Loucy (cell line): Measurements from ENCODE around the gene HEG1.

ENCODE experiments used
- H2AFZ ChIP-seq: fragments of 200-600 bp; sonication (generic); 2 replicates; pipeline ENCODE4 v1.6.0; 2016; ENCODE audit warnings: antibody characterized with exemption, mild to moderate bottlenecking, low read length, moderate library complexity
- H3F3A ChIP-seq: fragments of 200-600 bp; 2 replicates; pipeline ENCODE4 v1.6.0; 2016; ENCODE audit warnings: antibody characterized with exemption, low read depth, mild to moderate bottlenecking
- H3K27me3 ChIP-seq: fragments of 200-600 bp; sonication (generic); 2 replicates; pipeline ENCODE4 v1.6.1; 2014; ENCODE audit warnings: low read length, mild to moderate bottlenecking; ENCODE audit not compliant: insufficient read depth, poor library complexity, severe bottlenecking
- H3K36me3 ChIP-seq: fragments of 200-600 bp; sonication (generic); 2 replicates; pipeline ENCODE4 v1.6.1; 2016; ENCODE audit warnings: low read length; ENCODE audit not compliant: insufficient read depth
- H3K4me1 ChIP-seq: fragments of 200-600 bp; sonication (generic); 2 replicates; pipeline ENCODE4 v1.5.1; 2014; ENCODE audit warnings: low read length, mild to moderate bottlenecking; ENCODE audit not compliant: insufficient read depth, poor library complexity, severe bottlenecking
- H3K4me2 ChIP-seq: fragments of 200-600 bp; sonication (generic); 2 replicates; pipeline ENCODE4 v1.6.0; 2014; ENCODE audit warnings: antibody characterized with exemption, low read length, low read depth, mild to moderate bottlenecking; ENCODE audit not compliant: poor library complexity, severe bottlenecking
- H3K4me3 ChIP-seq: fragments of 200-600 bp; sonication (generic); 2 replicates; pipeline ENCODE4 v1.5.1; 2014; ENCODE audit warnings: low read length, mild to moderate bottlenecking, mixed read lengths; ENCODE audit not compliant: poor library complexity, severe bottlenecking
- H3K79me2 ChIP-seq: fragments of 200-600 bp; sonication (generic); 2 replicates; pipeline ENCODE4 v1.6.1; 2014; ENCODE audit warnings: low read length; ENCODE audit not compliant: insufficient read depth
- H3K9ac ChIP-seq: fragments of 200-600 bp; sonication (generic); 2 replicates; pipeline ENCODE4 v1.6.0; 2014; ENCODE audit warnings: mild to moderate bottlenecking, low read depth, low read length, moderate library complexity; ENCODE audit not compliant: poor library complexity, severe bottlenecking
- H3K9me2 ChIP-seq: fragments of 200-600 bp; sonication (generic); replicated peaks from 2 replicates; pipeline ENCODE4 v1.6.1; 2016; ENCODE audit warnings: low read depth, low read length, mixed read lengths
- H3K9me3 ChIP-seq: fragments of 200-600 bp; sonication (generic); 2 replicates; pipeline ENCODE4 v1.6.1; 2014; ENCODE audit warnings: mild to moderate bottlenecking, antibody characterized with exemption, low read length, low read depth; ENCODE audit not compliant: insufficient read depth
- H4K20me1 ChIP-seq: fragments of 200-600 bp; sonication (generic); 2 replicates; pipeline ENCODE4 v1.6.0; 2014; ENCODE audit warnings: antibody characterized with exemption, low read length, mild to moderate bottlenecking; ENCODE audit not compliant: insufficient read depth, poor library complexity, severe bottlenecking
- CTCF ChIP-seq: fragments of 200-600 bp; sonication (generic); conservative IDR thresholded peaks from 2 replicates; pipeline ENCODE4 v1.5.1; 2014; ENCODE audit warnings: mild to moderate bottlenecking, antibody characterized with exemption, low read length
- EZH2phosphoT487 ChIP-seq: fragments of 200-600 bp; IDR thresholded peaks from 2 replicates; pipeline ENCODE4 v1.6.1; 2018; ENCODE audit warnings: antibody characterized with exemption, mild to moderate bottlenecking, moderate library complexity, borderline replicate concordance

Gene HEG1

GRCh38 chr3:125068265-125068664 lies 12.5 kb upstream of the HEG1 start:
- Histone ChIP-seq H3K9ac (no peak overlapping the region), H3K36me3 (no peaks in the 10 kb centered on the region), H3K4me3 (no peak overlapping the region), H3K9me2 (no peaks in the 10 kb centered on the region), H3K4me1 (peaks cover 9% of the 10 kb centered on the region), H2AFZ (no peak overlapping the region), H4K20me1 (no peaks in the 10 kb centered on the region), H3K79me2 (no peaks in the 10 kb centered on the region), H3K27me3 (peaks cover 6% of the 10 kb centered on the region), H3F3A (no peaks in the 10 kb centered on the region), H3K9me3 (no peaks in the 10 kb centered on the region), H3K4me2 (no peak overlapping the region)
- TF ChIP-seq EZH2phosphoT487: no peak

GRCh38 chr3:125067225-125067624 lies 11.4 kb upstream of the HEG1 start:
- no peaks in the 10 kb centered on the region for H3K9me3 ChIP-seq
- no peak for TF ChIP-seq CTCF
- TF ChIP-seq EZH2phosphoT487: no peak
- no peak overlapping the region for H3K4me2 ChIP-seq
- H3K9me2 ChIP-seq: no peaks in the 10 kb centered on the region
- H3K9ac ChIP-seq: no peak overlapping the region
- no peaks in the 10 kb centered on the region for H4K20me1 ChIP-seq
- no peaks in the 10 kb centered on the region for H3F3A ChIP-seq
- no peak overlapping the region for H2AFZ ChIP-seq
- H3K4me3 ChIP-seq: no peak overlapping the region
- peaks cover 9% of the 10 kb centered on the region for H3K4me1 ChIP-seq
- no peaks in the 10 kb centered on the region for H3K36me3 ChIP-seq
- H3K79me2 ChIP-seq: no peaks in the 10 kb centered on the region
- peaks cover 10% of the 10 kb centered on the region for H3K27me3 ChIP-seq

- Histone ChIP-seq H3F3A (no peaks in the 10 kb centered on the region), H3K36me3 (no peaks in the 10 kb centered on the region), H3K79me2 (no peaks in the 10 kb centered on the region), H3K4me3 (no peak overlapping the region), H3K9me2 (no peaks in the 10 kb centered on the region), H2AFZ (no peak overlapping the region), H3K27me3 (peaks cover 22% of the 10 kb centered on the region), H3K4me2 (no peak overlapping the region), H3K9me3 (no peaks in the 10 kb centered on the region), H3K9ac (no peak overlapping the region), H3K4me1 (no peaks in the 10 kb centered on the region), H4K20me1 (no peaks in the 10 kb centered on the region)
- TF ChIP-seq CTCF (no peak), EZH2phosphoT487 (no peak)
Measured at GRCh38 chr3:125062904-125063618, 7.3 kb upstream of the HEG1 start.

GRCh38 chr3:125061646-125062045 lies 5.8 kb upstream of the HEG1 start:
- Histone ChIP-seq H3K4me1 (no peaks in the 10 kb centered on the region), H3K36me3 (no peaks in the 10 kb centered on the region), H2AFZ (no peak overlapping the region), H4K20me1 (no peaks in the 10 kb centered on the region), H3K27me3 (peaks cover 22% of the 10 kb centered on the region), H3K9me2 (no peaks in the 10 kb centered on the region), H3F3A (no peaks in the 10 kb centered on the region), H3K4me3 (no peak overlapping the region), H3K9ac (no peak overlapping the region), H3K4me2 (no peak overlapping the region), H3K79me2 (no peaks in the 10 kb centered on the region), H3K9me3 (no peaks in the 10 kb centered on the region)
- no peak for TF ChIP-seq EZH2phosphoT487
- TF ChIP-seq CTCF: no peak
